ENCODE data around the gene CRACDL. TPM values are rescaled to one million over a fixed set of nuclear protein-coding genes. Genes with fewer than 3 reads are reported as not detected.

Gene CRACDL
- total and polyA plus RNA-seq, 2 donors (not counting 3 experiments of a cell fraction or from before 2014, with no cell fraction given), result 0.92 to 6.3 TPM

DNA sequence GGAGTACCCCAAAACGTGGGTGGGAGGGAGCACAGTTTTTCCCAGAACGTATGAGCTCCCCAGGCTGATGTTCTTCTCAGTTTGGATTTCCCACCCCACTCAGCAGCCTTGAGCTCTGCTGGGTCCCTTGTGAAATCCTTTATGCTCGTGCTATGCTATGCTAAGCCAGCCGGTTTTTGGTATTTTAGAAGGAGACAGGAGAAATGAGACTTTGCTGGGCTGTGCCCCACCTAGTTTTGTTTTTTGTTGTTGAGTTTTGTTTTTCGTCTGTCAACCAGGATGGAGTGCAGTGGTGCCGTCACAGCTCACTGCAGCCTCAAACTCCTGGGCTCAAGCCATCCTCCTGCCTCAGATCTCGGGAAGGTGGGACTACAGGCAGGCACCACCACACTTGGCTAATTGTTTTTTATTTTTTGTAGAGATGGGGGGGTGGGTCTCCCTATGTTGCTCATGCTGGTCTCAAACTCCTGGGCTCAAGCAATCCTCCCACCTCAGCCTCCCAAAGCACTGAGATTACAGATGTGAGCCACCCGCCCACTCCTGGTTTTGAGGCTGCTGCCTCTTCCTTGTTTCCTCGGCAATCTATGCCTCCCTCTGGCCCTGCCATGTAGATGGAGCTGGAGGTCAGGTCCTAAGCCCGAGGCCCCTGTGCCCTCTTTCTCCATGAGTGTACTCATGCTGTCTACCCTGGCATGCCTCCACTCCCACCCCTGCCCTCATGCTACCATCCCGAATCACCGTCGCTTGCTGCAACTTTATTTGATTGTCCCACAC is 187.5 kb downstream of the CRACDL start:
- no peak for DNase-seq (ENCODE audit: low read depth, low spot score)
- Histone ChIP-seq H3K27me3 (ENCODE audit: control insufficient read depth in 2 of 2, insufficient read depth in 2 of 2, low read length in 2 of 2) (no peaks in the 10 kb centered on the region), H3K9me1 (replicated peaks; ENCODE audit: control insufficient read depth, extremely low read depth, insufficient read depth, low read length) (no peaks in the 10 kb centered on the region), H3K9me3 (replicated peaks; ENCODE audit: control insufficient read depth, insufficient read depth, low read length) (no peaks in the 10 kb centered on the region), H3K36me3 (ENCODE audit: control insufficient read depth in 2 of 2, extremely low read depth in 1 of 2, insufficient read depth in 2 of 2, low read length in 2 of 2) (no peaks in the 10 kb centered on the region), H2AFZ (ENCODE audit: low read depth, low read length) (no peak overlapping the region), H3K4me2 (ENCODE audit: insufficient read depth, low read length) (no peak overlapping the region), H3K79me2 (ENCODE audit: control insufficient read depth, insufficient read depth, low read length) (no peaks in the 10 kb centered on the region), H3K4me3 (replicated peaks in 1 of 3; ENCODE audit: insufficient read depth in 1 of 3, low read depth in 1 of 3, low read length in 3 of 3) (no peak overlapping the region), H4K20me1 (replicated peaks; ENCODE audit: control insufficient read depth, extremely low read depth, insufficient read depth, low read length) (no peaks in the 10 kb centered on the region), H3K27ac (ENCODE audit: insufficient read depth, low read depth, low read length) (no peak overlapping the region), H3K4me1 (ENCODE audit: control insufficient read depth, extremely low read depth, insufficient read depth, low read length) (peaks cover 10% of the 10 kb centered on the region), H3K9ac (replicated peaks; ENCODE audit: extremely low read depth, insufficient read depth, low read length) (no peak overlapping the region)
- FAIRE-seq, result no peak
- TF ChIP-seq GATA2 (IDR thresholded peaks at IDR 0.05; ENCODE audit: insufficient read depth, insufficient read length, low read depth, low read length) (no peak), POLR2AphosphoS5 (IDR thresholded peaks at IDR 0.05; ENCODE audit: insufficient read depth, low read depth, low read length) (no peak), EZH2 (IDR thresholded peaks at IDR 0.05; ENCODE audit: borderline replicate concordance, low read depth, low read length, severe bottlenecking) (no peak), POLR2A (IDR thresholded peaks at IDR 0.05; ENCODE audit: low read depth, low read length) (no peak), MYC (IDR thresholded peaks at IDR 0.05; ENCODE audit: low read depth, low read length) (no peak), CTCF (IDR thresholded peaks at IDR 0.05; ENCODE audit: extremely low read depth in 1 of 2, insufficient read depth in 1 of 2, low read depth in 1 of 2, low read length in 2 of 2) (no peak)
- intact Hi-C loops (cut with micrococcal nuclease), result no loop called here
- dilution Hi-C loops (cut with MboI; ENCODE audit: extremely low pct_ligation_motif_present, low sequenced_read_pairs), result no loop called here
- BruUV-seq (replicated peaks), result no TSS peak
- ChIA-PET POLR2A (no interaction called here), CTCF (interaction anchor here (1.3 to 1.5 kb wide), 2 partner anchors 28 to 99 kb away, joined by 3 to 8 read pairs; no protein-coding TSS in a partner anchor)
